H9 (cell line): Measurements from ENCODE around the gene EHD4. TPM values are rescaled to one million over a fixed set of nuclear protein-coding genes. Genes with fewer than 3 reads are reported as not detected.
A peak's percentile ranks its signal among the peaks of the same experiment; 100 is the strongest.

Experiments
- DNase-seq: peaks from one replicate; pipeline ENCODE4 v3.0.0-alpha.2; 2017
- H2AFZ ChIP-seq: one replicate; pipeline ENCODE4 v1.6.1; 2013; ENCODE audit warnings: mild to moderate bottlenecking, low read length, control low read depth, moderate library complexity
- H2AK5ac ChIP-seq: 2 replicates; pipeline ENCODE4 v1.6.1; 2013; ENCODE audit warnings: low read length, control low read depth, mixed read lengths; ENCODE audit not compliant: insufficient read length
- H2BK120ac ChIP-seq: one replicate; pipeline ENCODE4 v1.6.1; 2013; ENCODE audit warnings: low read depth, mild to moderate bottlenecking, low read length, control low read depth, inconsistent platforms; ENCODE audit not compliant: poor library complexity, severe bottlenecking
- H2BK12ac ChIP-seq: 2 replicates; pipeline ENCODE4 v1.6.1; 2013; ENCODE audit warnings: low read length, control low read depth, mixed read lengths, low read depth; ENCODE audit not compliant: insufficient read length
- H2BK15ac ChIP-seq: 2 replicates; pipeline ENCODE4 v1.6.1; 2013; ENCODE audit warnings: low read depth, low read length, control low read depth
- H2BK20ac ChIP-seq: one replicate; pipeline ENCODE4 v1.6.1; 2013; ENCODE audit warnings: low read depth, mild to moderate bottlenecking, low read length, control low read depth, inconsistent platforms; ENCODE audit not compliant: poor library complexity, severe bottlenecking
- H2BK5ac ChIP-seq: 2 replicates; pipeline ENCODE4 v1.6.1; 2013; ENCODE audit warnings: low read length, control low read depth, mixed read lengths; ENCODE audit not compliant: insufficient read length
- H3K14ac ChIP-seq: 2 replicates; pipeline ENCODE4 v1.6.1; 2013; ENCODE audit warnings: low read length, control low read depth; ENCODE audit not compliant: insufficient read depth
- H3K18ac ChIP-seq: 2 replicates; pipeline ENCODE4 v1.6.1; 2013; ENCODE audit warnings: low read depth, mild to moderate bottlenecking, mixed read lengths, low read length, control low read depth; ENCODE audit not compliant: insufficient read length
- H3K23ac ChIP-seq: 2 replicates; pipeline ENCODE4 v1.6.1; 2013; ENCODE audit warnings: low read length, control low read depth, mixed read lengths, low read depth; ENCODE audit not compliant: insufficient read length
- H3K23me2 ChIP-seq: 2 replicates; pipeline ENCODE4 v1.6.1; 2013; ENCODE audit warnings: low read depth, mild to moderate bottlenecking, mixed read lengths, low read length, control low read depth; ENCODE audit not compliant: insufficient read length, poor library complexity, severe bottlenecking
- H3K27ac ChIP-seq: 2 replicates; pipeline ENCODE4 v1.5.1; 2013; ENCODE audit warnings: low read length, control low read depth, mixed read lengths, low read depth; ENCODE audit not compliant: insufficient read length
- H3K27me3 ChIP-seq: 2 replicates; pipeline ENCODE4 v1.6.1; 2013; ENCODE audit warnings: low read length, control low read depth, inconsistent platforms; ENCODE audit not compliant: insufficient read depth
- H3K4ac ChIP-seq: 2 replicates; pipeline ENCODE4 v1.6.1; 2013; ENCODE audit warnings: low read depth, mild to moderate bottlenecking, control low read depth, inconsistent platforms, low read length, moderate library complexity
- H3K4me1 ChIP-seq: 2 replicates; pipeline ENCODE4 v1.6.1; 2013; ENCODE audit warnings: low read length, control low read depth, inconsistent platforms; ENCODE audit not compliant: insufficient read depth
- H3K4me2 ChIP-seq: 2 replicates; pipeline ENCODE4 v1.6.1; 2013; ENCODE audit warnings: low read length, control low read depth, mixed read lengths; ENCODE audit not compliant: insufficient read length, insufficient read depth
- H3K56ac ChIP-seq: 2 replicates; pipeline ENCODE4 v1.6.1; 2013; ENCODE audit warnings: low read depth, mild to moderate bottlenecking, mixed read lengths, low read length, control low read depth; ENCODE audit not compliant: insufficient read length
- H3K79me1 ChIP-seq: 2 replicates; pipeline ENCODE4 v1.6.1; 2013; ENCODE audit warnings: low read depth, mild to moderate bottlenecking, moderate library complexity, low read length, control low read depth, inconsistent platforms; ENCODE audit not compliant: insufficient read depth, poor library complexity, severe bottlenecking
- H3K79me2 ChIP-seq: 2 replicates; pipeline ENCODE4 v1.6.1; 2013; ENCODE audit warnings: low read length, control low read depth, inconsistent platforms; ENCODE audit not compliant: insufficient read depth
- H3K9ac ChIP-seq: 2 replicates; pipeline ENCODE4 v1.6.1; 2013; ENCODE audit warnings: low read length, control low read depth, mixed read lengths; ENCODE audit not compliant: insufficient read length; ENCODE audit errors: extremely low read depth
- H3K9me3 ChIP-seq: one replicate; pipeline ENCODE4 v1.6.1; 2013; ENCODE audit warnings: low read depth, low read length, inconsistent platforms; ENCODE audit not compliant: control insufficient read depth
- H3T11ph ChIP-seq: one replicate; pipeline ENCODE4 v1.6.1; 2013; ENCODE audit warnings: mild to moderate bottlenecking, low read length, control low read depth, inconsistent platforms
- H4K20me1 ChIP-seq: one replicate; pipeline ENCODE4 v1.6.1; 2013; ENCODE audit not compliant: control insufficient read depth, insufficient read length, insufficient read depth
- H4K5ac ChIP-seq: 2 replicates; pipeline ENCODE4 v1.6.1; 2013; ENCODE audit warnings: low read depth, mild to moderate bottlenecking, mixed read lengths, low read length, control low read depth; ENCODE audit not compliant: insufficient read length
- H4K8ac ChIP-seq: replicated peaks from 2 replicates; pipeline ENCODE4 v1.6.1; 2013; ENCODE audit warnings: low read length, control low read depth, mixed read lengths, low read depth; ENCODE audit not compliant: insufficient read length
- H4K91ac ChIP-seq: 2 replicates; pipeline ENCODE4 v1.6.1; 2013; ENCODE audit warnings: low read depth, mild to moderate bottlenecking, moderate library complexity, mixed read lengths, low read length, control low read depth; ENCODE audit not compliant: insufficient read length
- H3K27ac Mint-ChIP-seq, 3 experiments: 2 replicates in 2 of 3; 3 replicates in 1 of 3; pipeline ENCODE4 v1.8.0; 2020 to 2021; ENCODE audit warnings: mixed read lengths in 3 of 3, mild to moderate bottlenecking in 1 of 3, moderate library complexity in 1 of 3
- H3K27me3 Mint-ChIP-seq: 2 replicates; pipeline ENCODE4 v1.8.0; 2021; ENCODE audit warnings: low read depth, mild to moderate bottlenecking, moderate library complexity, mixed read lengths
- H3K36me3 Mint-ChIP-seq, 3 experiments: 2 replicates in 2 of 3; 3 replicates in 1 of 3; pipeline ENCODE4 v1.8.0; 2020 to 2021; ENCODE audit warnings: low read depth in 3 of 3, mixed read lengths in 3 of 3; ENCODE audit not compliant: insufficient read depth in 1 of 3
- H3K4me1 Mint-ChIP-seq, 2 experiments: 2 replicates each; pipeline ENCODE4 v1.8.0; 2020; ENCODE audit warnings: mixed read lengths in 2 of 2
- H3K4me3 Mint-ChIP-seq, 2 experiments: 2 replicates in 1 of 2; 3 replicates in 1 of 2; pipeline ENCODE4 v1.8.0; 2020 to 2021; ENCODE audit warnings: mild to moderate bottlenecking in 2 of 2, mixed read lengths in 2 of 2, moderate library complexity in 1 of 2
- H3K9me3 Mint-ChIP-seq, 2 experiments: 2 replicates in 1 of 2; 3 replicates in 1 of 2; pipeline ENCODE4 v1.8.0; 2020; ENCODE audit warnings: mild to moderate bottlenecking in 2 of 2, mixed read lengths in 2 of 2, moderate library complexity in 1 of 2
- CTCF ChIP-seq: fragments of 200-600 bp; sonication (generic); conservative IDR thresholded peaks from 3 replicates; pipeline ENCODE4 v1.8.0; 2021; ENCODE audit warnings: antibody characterized with exemption, mild to moderate bottlenecking
- WGBS: extraction: QIAGEN DNeasy Blood & Tissue Kit; methylation state at CpG from one replicate; pipeline ENCODE4 v1.1.7; 2013; ENCODE audit warnings: missing lambda C conversion rate, low lambda C conversion rate, mixed read lengths; ENCODE audit not compliant: insufficient read length; ENCODE audit errors: extremely low coverage; 5-methylcytosine and 5-hydroxymethylcytosine counted together
- total RNA-seq: library from RNA; stranded (reverse); gene quantifications from 2 replicates; pipeline ENCODE4 v1.2.1, GENCODE V29; 2021

EHD4 gene
- total RNA-seq, 1 experiment from 2014 or later: 22.9 TPM

DNA sequence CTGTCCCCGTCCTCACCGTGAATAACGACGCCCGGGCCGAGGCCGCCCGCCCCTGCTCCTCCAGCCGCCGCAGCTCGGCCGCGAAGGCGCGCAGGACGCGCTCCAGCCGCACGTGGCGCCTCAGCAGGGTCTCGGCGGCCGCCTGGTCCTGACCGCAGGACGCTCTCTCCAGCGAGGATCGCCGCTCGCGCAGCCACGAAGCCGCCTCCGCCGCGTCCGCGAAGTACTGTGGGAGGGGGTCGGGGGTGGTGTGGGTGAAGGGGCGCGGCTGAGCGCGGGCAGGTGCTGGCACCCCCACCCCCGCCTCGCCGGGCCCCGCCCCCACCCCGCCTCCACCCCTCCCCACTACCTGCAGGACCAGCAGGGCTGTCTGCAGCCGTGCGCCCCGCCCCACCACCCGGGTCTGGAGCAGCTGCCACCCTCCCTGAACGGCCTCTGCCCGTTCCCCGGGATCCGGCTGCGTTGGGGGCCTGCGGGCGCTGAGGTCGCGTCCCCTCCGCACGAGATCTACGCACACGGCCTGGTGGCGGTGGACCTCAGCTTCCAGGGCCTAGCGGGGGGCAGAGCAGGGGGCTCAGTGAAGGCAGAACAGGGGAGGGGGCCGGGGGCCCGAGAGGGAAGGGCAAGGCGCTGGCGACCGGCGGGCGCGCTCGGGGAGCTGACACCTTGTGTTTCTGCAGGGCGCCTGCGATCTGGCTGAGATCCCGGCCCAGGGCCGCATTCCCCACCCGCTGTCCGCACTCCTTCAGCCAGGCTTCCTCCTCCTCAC, 90.3 kb downstream of the EHD4 start:
- no peaks in the 10 kb centered on the region for H3K79me2 ChIP-seq
- H3K4me3 Mint-ChIP-seq: peak overlapping the region; percentile 46 to 50; a peak in 4 of 5 replicates
- H3K27ac Mint-ChIP-seq: no peak overlapping the region; a peak in 1 of 7 replicates
- H2AFZ ChIP-seq: no peak overlapping the region
- no peak overlapping the region for H3K9ac ChIP-seq
- H2BK20ac ChIP-seq: no peak overlapping the region
- H2BK15ac ChIP-seq: no peak overlapping the region
- H4K20me1 ChIP-seq: no peaks in the 10 kb centered on the region
- no peaks in the 10 kb centered on the region for H3K79me1 ChIP-seq
- no peaks in the 10 kb centered on the region for H3K9me3 ChIP-seq
- no peak overlapping the region for H3K18ac ChIP-seq
- peak; percentile 68 for DNase-seq
- H3K27ac ChIP-seq: no peak overlapping the region
- H3K23me2 ChIP-seq: peaks cover 3% of the 10 kb centered on the region
- no peak overlapping the region for H2BK5ac ChIP-seq
- H3K27me3 ChIP-seq: peaks cover 7% of the 10 kb centered on the region; the same call in 1 of the 2 replicates
- no peak for TF ChIP-seq CTCF
- no peak overlapping the region for H3K4ac ChIP-seq
- no peak overlapping the region for H2BK120ac ChIP-seq
- H3T11ph ChIP-seq: no peak overlapping the region
- no peak overlapping the region for H4K8ac ChIP-seq
- H2AK5ac ChIP-seq: no peak overlapping the region
- H3K4me1 Mint-ChIP-seq: peaks cover 4 to 10% of the 10 kb centered on the region in 2 experiments
- no peak overlapping the region for H2BK12ac ChIP-seq
- peak overlapping the region; percentile 32 for H3K4me2 ChIP-seq
- no peaks in the 10 kb centered on the region for H3K4me1 ChIP-seq
- peaks cover 47% of the 10 kb centered on the region for H3K27me3 Mint-ChIP-seq
- H4K91ac ChIP-seq: no peak overlapping the region
- no peak overlapping the region for H3K56ac ChIP-seq
- WGBS: no CpG with 5 or more reads among the region's 81 CpGs
- H3K23ac ChIP-seq: no peak overlapping the region
- no peaks in the 10 kb centered on the region; a peak in 1 of 5 replicates for H3K9me3 Mint-ChIP-seq
- H3K36me3 Mint-ChIP-seq: peaks cover 0 to 1% (median 0%) of the 10 kb centered on the region in 3 experiments; a peak in 2 of 7 replicates
- H4K5ac ChIP-seq: no peak overlapping the region
- 0 out of 2 replicates have a peak overlapping the region, but pooled peaks have one; percentile 17 for H3K14ac ChIP-seq
